Fibroblast of mammary gland (primary cell): ENCODE measurements around the gene DPH3.

ENCODE experiments used
- DNase-seq: peaks from one replicate; pipeline ENCODE4 v3.0.0-alpha.2; 2010; ENCODE audit warnings: low read depth
- H3K4me3 ChIP-seq: 2 replicates; pipeline ENCODE4 v1.5.1; 2011; ENCODE audit warnings: low read depth, mild to moderate bottlenecking, low read length, moderate library complexity; ENCODE audit not compliant: control insufficient read depth
- CTCF ChIP-seq: conservative IDR thresholded peaks from 2 replicates; pipeline ENCODE4 v1.5.1; 2011; ENCODE audit warnings: low read depth, low read length, inconsistent platforms; ENCODE audit not compliant: control insufficient read depth, insufficient read depth

DPH3 gene

GRCh38 chr3:16290827-16291196, 26.1 kb upstream of the DPH3 start:
- no peak for DNase-seq
- H3K4me3 ChIP-seq: no peak overlapping the region
- TF ChIP-seq CTCF: no peak

GRCh38 chr3:16290007-16290826, 25.5 kb upstream of the DPH3 start:
- DNase-seq: peak; percentile 64
- TF ChIP-seq CTCF: peak; percentile 85
- no peak overlapping the region for H3K4me3 ChIP-seq

- H3K4me3 ChIP-seq: no peak overlapping the region
- peak; percentile 21 for DNase-seq
- TF ChIP-seq CTCF: no peak
Measured at GRCh38 chr3:16289144-16289889, 24.6 kb upstream of the DPH3 start.

DNA sequence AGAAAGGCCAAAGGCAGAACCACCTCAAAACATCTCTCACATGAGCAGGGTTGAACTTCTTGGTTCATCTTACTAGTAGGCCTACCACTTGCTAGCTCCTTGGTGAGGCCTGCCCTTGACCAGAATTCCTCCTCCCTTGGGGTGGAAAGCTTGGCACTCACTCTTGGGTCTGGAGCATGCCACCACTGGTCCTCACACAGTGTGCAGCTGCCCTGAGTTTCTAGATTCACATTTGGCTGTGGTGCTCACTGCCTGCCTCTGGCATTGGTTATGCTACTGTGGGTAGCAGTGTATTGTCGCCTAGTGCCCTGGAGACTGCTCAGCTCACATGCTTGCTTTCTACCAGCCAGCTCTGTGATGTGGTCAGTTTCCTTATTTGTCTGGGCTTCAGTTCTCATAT, 23.9 kb upstream of the DPH3 start:
- H3K4me3 ChIP-seq: no peak overlapping the region
- TF ChIP-seq CTCF: no peak
- DNase-seq: no peak

GRCh38 chr3:16286751-16287543, 22.2 kb upstream of the DPH3 start:
- DNase-seq: no peak
- H3K4me3 ChIP-seq: no peak overlapping the region
- no peak for TF ChIP-seq CTCF

DNA sequence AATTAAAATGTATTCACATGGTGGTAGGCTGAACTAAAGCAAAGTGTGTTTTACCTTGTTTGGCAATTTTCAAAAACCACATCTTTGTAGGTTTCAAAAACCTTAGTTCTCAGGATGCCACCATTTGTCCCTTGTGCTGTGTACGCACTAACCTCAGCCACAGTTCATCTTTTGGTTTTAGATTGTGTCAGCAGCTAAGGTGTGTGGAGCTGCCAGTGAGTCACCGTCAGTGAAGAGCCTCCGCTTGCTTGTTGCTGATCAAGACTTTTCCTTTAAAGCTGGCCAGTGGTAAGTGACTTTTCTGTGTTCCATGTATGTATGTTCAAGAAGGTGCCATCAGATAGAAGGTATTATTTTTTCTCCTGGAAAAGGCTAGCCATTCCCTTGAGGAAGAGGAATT, 21.4 kb upstream of the DPH3 start:
- no peak for DNase-seq
- no peak for TF ChIP-seq CTCF
- H3K4me3 ChIP-seq: no peak overlapping the region
